GM08714 (cell line): ENCODE data around the gene MSANTD1.

Experiments
- H3K4me3 ChIP-seq: fragments of 200-500 bp; sonication (Bioruptor generic); 2 replicates; pipeline ENCODE4 v1.5.1; 2014; ENCODE audit warnings: mild to moderate bottlenecking, low read length, inconsistent platforms
- ZNF274 ChIP-seq: IDR thresholded peaks from 2 replicates; pipeline ENCODE4 v1.6.1; 2012; ENCODE audit warnings: mild to moderate bottlenecking, low read depth, low read length

The MSANTD1 gene

DNA sequence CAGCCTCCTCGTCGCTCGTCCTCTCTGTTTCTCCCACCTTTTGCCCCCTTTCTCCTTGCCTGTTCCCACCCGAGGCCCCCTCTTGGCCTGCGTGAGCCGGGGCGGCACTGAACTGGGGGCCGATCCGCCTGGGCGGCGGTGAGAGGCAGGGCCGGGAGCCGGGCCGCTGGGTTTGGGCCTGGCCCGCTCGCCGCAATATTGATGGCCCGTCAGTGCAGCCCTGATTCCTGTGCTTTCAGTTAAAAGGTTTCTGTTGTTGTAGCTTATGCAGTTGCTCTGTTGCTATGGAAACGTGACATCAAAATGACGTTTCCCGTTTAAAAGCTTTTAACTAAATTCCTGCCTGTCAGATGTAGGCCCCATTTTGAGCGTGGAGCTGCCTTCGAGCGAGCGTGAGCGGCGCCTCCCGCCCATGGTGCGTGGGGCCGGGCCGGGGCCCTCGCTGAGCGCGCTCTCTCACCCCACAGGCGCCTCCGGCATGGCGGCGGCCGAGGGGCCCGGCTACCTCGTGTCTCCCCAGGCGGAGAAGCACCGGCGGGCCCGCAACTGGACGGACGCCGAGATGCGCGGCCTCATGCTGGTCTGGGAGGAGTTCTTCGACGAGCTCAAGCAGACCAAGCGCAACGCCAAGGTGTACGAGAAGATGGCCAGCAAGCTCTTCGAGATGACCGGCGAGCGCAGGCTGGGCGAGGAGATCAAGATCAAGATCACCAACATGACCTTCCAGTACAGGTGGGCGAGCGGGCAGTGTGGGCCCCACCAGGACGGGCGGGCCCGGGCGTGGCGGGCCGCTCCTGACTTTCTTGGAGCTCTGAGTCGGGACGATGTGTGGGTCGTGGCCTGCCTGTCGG lies at the start of gene MSANTD1:
MSANTD1 (plus strand) TSS at position 349 of the 851 bp plus-strand sequence; CDS start at position 413, 64 bp downstream.
- H3K4me3 ChIP-seq = no peak within 1 kb of the TSS
- TF ChIP-seq ZNF274 = no peak

- no peak overlapping the region for H3K4me3 ChIP-seq
- no peak for TF ChIP-seq ZNF274
These were observed 49.1 kb upstream of the MSANTD1 start for GRCh38 chr4:3199653-3200422.

DNA sequence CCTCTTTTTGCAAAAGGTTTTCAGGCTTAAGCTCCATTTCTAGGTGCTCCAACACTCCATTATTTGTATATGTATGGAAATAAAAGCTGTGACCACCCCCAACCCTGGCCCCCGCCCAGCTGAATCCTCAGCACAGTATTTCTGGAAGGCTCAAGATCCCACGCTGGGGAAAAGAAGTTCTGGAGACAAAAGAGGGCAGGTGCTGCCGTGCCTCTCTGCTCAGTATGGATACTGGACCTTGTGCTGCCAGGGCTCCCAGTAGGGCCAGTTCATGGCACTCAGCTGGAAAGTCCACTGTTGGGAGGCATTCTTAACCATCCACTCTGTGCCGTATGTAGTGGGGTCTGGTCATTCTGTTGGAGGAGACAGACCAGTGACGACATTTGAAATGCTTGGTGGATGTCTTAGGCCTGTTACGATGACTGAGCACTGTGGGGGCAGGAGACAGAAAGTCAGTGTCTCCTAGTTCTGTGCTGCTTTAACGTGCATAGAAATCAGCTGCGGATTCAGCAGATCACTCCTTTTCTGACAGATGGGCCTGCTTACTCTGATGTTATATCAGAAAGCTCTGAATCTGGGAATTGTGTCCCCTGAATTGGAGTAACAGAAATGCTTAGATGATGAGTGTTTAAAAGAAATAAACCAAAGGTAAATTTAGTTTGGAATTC lies 48.4 kb upstream of the MSANTD1 start:
- no peak for TF ChIP-seq ZNF274
- H3K4me3 ChIP-seq = no peak overlapping the region

DNA sequence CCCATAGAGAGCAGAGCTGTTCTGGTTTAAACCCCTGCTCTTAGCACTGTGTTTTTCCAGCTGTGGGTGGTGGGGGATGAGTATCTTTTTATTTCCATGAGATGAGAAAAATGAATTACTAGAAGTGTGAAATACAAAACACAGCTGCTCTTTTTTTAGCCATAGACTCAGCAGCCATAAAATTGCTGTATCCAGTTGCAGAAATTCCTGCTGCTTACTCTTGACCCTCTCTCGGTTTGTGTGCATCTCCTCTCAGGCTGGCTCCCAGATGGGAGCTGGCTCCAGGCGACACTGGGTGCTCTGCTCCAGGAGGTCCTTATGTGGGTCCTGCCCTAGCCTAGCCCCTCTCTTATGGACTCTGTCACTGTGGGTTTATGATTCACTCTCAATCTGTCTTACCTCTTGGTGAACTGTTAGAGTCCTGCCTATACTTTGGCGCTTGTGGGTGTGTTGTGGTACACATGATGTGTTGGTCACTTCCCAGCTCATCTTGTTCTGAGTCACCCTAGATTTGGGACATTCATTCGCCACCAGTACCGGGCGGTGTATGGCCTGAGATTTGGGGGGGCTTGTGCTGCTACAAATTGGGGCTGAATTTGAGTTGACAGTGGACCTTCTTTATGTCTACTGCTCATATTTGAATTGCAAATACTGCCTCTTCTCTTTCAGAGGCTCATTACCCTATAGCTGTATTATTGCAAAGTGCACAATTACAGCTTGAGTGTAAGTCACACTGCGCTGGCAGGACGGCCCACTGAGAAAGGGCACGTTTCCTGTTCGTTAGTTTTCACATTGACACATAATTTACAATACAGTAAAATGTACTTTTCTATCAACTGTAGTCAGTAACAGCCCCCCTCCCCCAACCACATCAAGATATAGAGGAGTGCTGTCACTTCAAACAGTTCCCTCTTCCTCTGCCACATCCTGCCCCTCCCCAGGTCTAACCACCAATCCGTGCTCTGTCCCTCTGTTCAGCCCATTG lies 46.9 kb upstream of the MSANTD1 start:
- no peak for TF ChIP-seq ZNF274
- H3K4me3 ChIP-seq = no peak overlapping the region; the same call in 1 of the 2 replicates

GRCh38 chr4:3202836-3203820 lies 45.8 kb upstream of the MSANTD1 start:
- no peak for TF ChIP-seq ZNF274
- no peak overlapping the region; the same call in 1 of the 2 replicates for H3K4me3 ChIP-seq

GRCh38 chr4:3203971-3204431 lies 45.0 kb upstream of the MSANTD1 start:
- TF ChIP-seq ZNF274 = no peak

DNA sequence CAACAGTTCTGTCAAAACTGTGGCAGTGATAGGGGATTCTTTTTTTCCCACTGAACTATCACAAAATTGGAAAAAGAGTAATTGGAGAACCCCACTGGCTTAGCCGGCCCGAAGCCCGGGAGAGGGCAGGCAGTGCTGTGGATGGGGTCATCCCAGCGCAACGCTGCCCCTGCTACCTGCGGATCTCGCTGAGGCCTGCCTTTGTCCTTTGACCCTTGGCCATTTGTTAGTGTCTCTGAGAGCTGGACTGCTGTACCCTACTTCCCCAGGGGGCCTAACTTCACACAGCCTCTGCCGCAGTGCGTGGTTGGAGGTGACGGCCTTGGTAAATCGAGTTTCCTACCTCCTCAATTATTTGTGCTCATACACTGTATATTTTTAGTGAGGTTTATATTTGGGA lies 43.0 kb upstream of the MSANTD1 start:
- H3K4me3 ChIP-seq = no peak overlapping the region
- TF ChIP-seq ZNF274 = no peak

More at GRCh38 chr4:3203971-3204431, 45.0 kb upstream of the MSANTD1 start:
- H3K4me3 ChIP-seq = no peak overlapping the region

DNA sequence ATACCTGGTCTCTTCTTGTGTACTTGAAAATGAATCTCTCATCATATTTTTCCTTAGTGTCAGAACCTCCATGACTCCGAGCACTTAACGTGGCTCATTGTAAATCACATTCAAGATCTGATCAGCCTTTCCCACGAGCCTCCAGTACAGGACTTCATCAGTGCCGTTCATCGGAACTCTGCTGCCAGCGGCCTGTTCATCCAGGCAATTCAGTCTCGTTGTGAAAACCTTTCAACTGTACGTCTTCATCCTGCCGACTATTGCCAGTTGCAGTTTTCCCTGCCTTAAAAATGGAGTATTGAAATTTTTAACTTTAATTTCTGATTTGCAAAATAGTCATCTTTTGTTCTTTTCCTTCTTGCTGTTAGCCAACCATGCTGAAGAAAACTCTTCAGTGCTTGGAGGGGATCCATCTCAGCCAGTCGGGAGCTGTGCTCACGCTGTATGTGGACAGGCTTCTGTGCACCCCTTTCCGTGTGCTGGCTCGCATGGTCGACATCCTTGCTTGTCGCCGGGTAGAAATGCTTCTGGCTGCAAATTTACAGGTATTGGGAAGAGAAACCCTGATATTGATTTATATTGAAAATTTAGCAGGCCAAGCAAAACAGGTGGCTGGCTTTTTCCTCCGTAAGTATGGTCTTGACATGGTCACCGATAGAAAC lies 42.4 kb upstream of the MSANTD1 start:
- H3K4me3 ChIP-seq = no peak overlapping the region
- TF ChIP-seq ZNF274 = no peak

GRCh38 chr4:3207531-3208037 lies 41.4 kb upstream of the MSANTD1 start:
- no peak for TF ChIP-seq ZNF274
- H3K4me3 ChIP-seq = no peak overlapping the region

GRCh38 chr4:3208826-3209225 lies 40.1 kb upstream of the MSANTD1 start:
- TF ChIP-seq ZNF274 = no peak
- no peak overlapping the region for H3K4me3 ChIP-seq

GRCh38 chr4:3209551-3210325 lies 39.2 kb upstream of the MSANTD1 start:
- H3K4me3 ChIP-seq = no peak overlapping the region
- TF ChIP-seq ZNF274 = no peak
